T-helper 1 cell treated with Interleukin-12 subunit alpha and Interleukin-12 subunit beta and Interleukin-4 antibody, amounts not matched to agents 30 μg/mL and 1 μg/mL, for 36 hours (primary cell): ENCODE measurements around the gene SNX20.
A peak's percentile ranks its signal among the peaks of the same experiment; 100 is the strongest.

Source experiments
- H3K27ac Mint-ChIP-seq: one replicate; pipeline ENCODE4 v1.8.0; 2021; ENCODE audit warnings: mild to moderate bottlenecking, mixed read lengths
- H3K27me3 Mint-ChIP-seq: one replicate; pipeline ENCODE4 v1.8.0; 2021; ENCODE audit warnings: low read depth, mixed read lengths
- H3K36me3 Mint-ChIP-seq: one replicate; pipeline ENCODE4 v1.8.0; 2021; ENCODE audit warnings: low read depth, mixed read lengths
- H3K4me1 Mint-ChIP-seq: one replicate; pipeline ENCODE4 v1.8.0; 2021; ENCODE audit warnings: low read depth, mixed read lengths
- H3K4me3 Mint-ChIP-seq: one replicate; pipeline ENCODE4 v1.8.0; 2021; ENCODE audit warnings: mild to moderate bottlenecking, moderate library complexity, mixed read lengths
- H3K9me3 Mint-ChIP-seq: one replicate; pipeline ENCODE4 v1.8.0; 2021; ENCODE audit warnings: mixed read lengths

SNX20 gene

GRCh38 chr16:50667497-50668367, 13.4 kb downstream of the SNX20 start:
- Mint-ChIP-seq H3K27ac (peak overlapping the region; percentile 80), H3K4me1 (peaks cover 40% of the 10 kb centered on the region), H3K9me3 (peaks cover 20% of the 10 kb centered on the region), H3K4me3 (peak overlapping the region; percentile 64), H3K27me3 (no peaks in the 10 kb centered on the region), H3K36me3 (peaks cover 49% of the 10 kb centered on the region)

- Mint-ChIP-seq H3K4me3 (peak overlapping the region; percentile 64), H3K4me1 (peaks cover 40% of the 10 kb centered on the region)
These were observed 14.2 kb downstream of the SNX20 start for GRCh38 chr16:50666658-50667496.

GRCh38 chr16:50665128-50665878, 15.8 kb downstream of the SNX20 start:
- Mint-ChIP-seq H3K36me3 (peaks cover 34% of the 10 kb centered on the region), H3K4me3 (peak overlapping the region; percentile 51), H3K4me1 (peaks cover 35% of the 10 kb centered on the region)

More at GRCh38 chr16:50666658-50667496, 14.2 kb downstream of the SNX20 start:
- Mint-ChIP-seq H3K27me3 (no peaks in the 10 kb centered on the region), H3K36me3 (peaks cover 47% of the 10 kb centered on the region), H3K9me3 (peaks cover 19% of the 10 kb centered on the region), H3K27ac (peak overlapping the region; percentile 80)

GRCh38 chr16:50664270-50664669, 16.8 kb downstream of the SNX20 start:
- peaks cover 30% of the 10 kb centered on the region for H3K36me3 Mint-ChIP-seq
- H3K27ac Mint-ChIP-seq = no peak overlapping the region
- H3K9me3 Mint-ChIP-seq = peaks cover 13% of the 10 kb centered on the region
- peaks cover 35% of the 10 kb centered on the region for H3K4me1 Mint-ChIP-seq
- H3K27me3 Mint-ChIP-seq = no peaks in the 10 kb centered on the region
- no peak overlapping the region for H3K4me3 Mint-ChIP-seq

More at GRCh38 chr16:50665128-50665878, 15.8 kb downstream of the SNX20 start:
- Mint-ChIP-seq H3K9me3 (peaks cover 13% of the 10 kb centered on the region), H3K27ac (peak overlapping the region; percentile 74), H3K27me3 (no peaks in the 10 kb centered on the region)

- peaks cover 22% of the 10 kb centered on the region for H3K4me1 Mint-ChIP-seq
- H3K36me3 Mint-ChIP-seq = peaks cover 20% of the 10 kb centered on the region
- no peaks in the 10 kb centered on the region for H3K27me3 Mint-ChIP-seq
- H3K4me3 Mint-ChIP-seq = no peak overlapping the region
- no peak overlapping the region for H3K27ac Mint-ChIP-seq
- H3K9me3 Mint-ChIP-seq = peaks cover 13% of the 10 kb centered on the region
These were observed 18.7 kb downstream of the SNX20 start for GRCh38 chr16:50662306-50662940.

- peaks cover 4% of the 10 kb centered on the region for H3K4me1 Mint-ChIP-seq
These were observed 21.3 kb downstream of the SNX20 start for GRCh38 chr16:50659806-50660205.

GRCh38 chr16:50657241-50657640, 23.9 kb downstream of the SNX20 start:
- no peaks in the 10 kb centered on the region for H3K27me3 Mint-ChIP-seq

More at GRCh38 chr16:50659806-50660205, 21.3 kb downstream of the SNX20 start:
- Mint-ChIP-seq H3K27me3 (no peaks in the 10 kb centered on the region), H3K4me3 (no peak overlapping the region), H3K36me3 (peaks cover 14% of the 10 kb centered on the region), H3K9me3 (peaks cover 12% of the 10 kb centered on the region), H3K27ac (peak overlapping the region; percentile 41)

GRCh38 chr16:50655558-50656055, 25.5 kb downstream of the SNX20 start:
- no peaks in the 10 kb centered on the region for H3K27me3 Mint-ChIP-seq
- H3K4me3 Mint-ChIP-seq = no peak overlapping the region
- no peak overlapping the region for H3K27ac Mint-ChIP-seq
- peaks cover 2% of the 10 kb centered on the region for H3K4me1 Mint-ChIP-seq
- H3K36me3 Mint-ChIP-seq = no peaks in the 10 kb centered on the region
- no peaks in the 10 kb centered on the region for H3K9me3 Mint-ChIP-seq

More at GRCh38 chr16:50657241-50657640, 23.9 kb downstream of the SNX20 start:
- Mint-ChIP-seq H3K4me1 (peaks cover 2% of the 10 kb centered on the region), H3K27ac (no peak overlapping the region), H3K4me3 (no peak overlapping the region), H3K9me3 (peaks cover 3% of the 10 kb centered on the region), H3K36me3 (peaks cover 4% of the 10 kb centered on the region)

- H3K27me3 Mint-ChIP-seq = no peaks in the 10 kb centered on the region
- no peaks in the 10 kb centered on the region for H3K4me1 Mint-ChIP-seq
- H3K4me3 Mint-ChIP-seq = no peak overlapping the region
- H3K27ac Mint-ChIP-seq = no peak overlapping the region
- H3K36me3 Mint-ChIP-seq = no peaks in the 10 kb centered on the region
- H3K9me3 Mint-ChIP-seq = no peaks in the 10 kb centered on the region
These were observed 27.2 kb downstream of the SNX20 start for GRCh38 chr16:50653633-50654519.

GRCh38 chr16:50652836-50653425, 28.2 kb downstream of the SNX20 start:
- H3K36me3 Mint-ChIP-seq = no peaks in the 10 kb centered on the region
- no peaks in the 10 kb centered on the region for H3K9me3 Mint-ChIP-seq
- H3K27ac Mint-ChIP-seq = no peak overlapping the region
- H3K27me3 Mint-ChIP-seq = no peaks in the 10 kb centered on the region
- no peaks in the 10 kb centered on the region for H3K4me1 Mint-ChIP-seq
- H3K4me3 Mint-ChIP-seq = no peak overlapping the region

- Mint-ChIP-seq H3K9me3 (no peaks in the 10 kb centered on the region), H3K27ac (no peak overlapping the region), H3K4me1 (no peaks in the 10 kb centered on the region), H3K4me3 (no peak overlapping the region), H3K36me3 (no peaks in the 10 kb centered on the region), H3K27me3 (no peaks in the 10 kb centered on the region)
These were observed 29.2 kb downstream of the SNX20 start for GRCh38 chr16:50651835-50652438.

- H3K27ac Mint-ChIP-seq = no peak overlapping the region
- H3K4me3 Mint-ChIP-seq = no peak overlapping the region
- peaks cover 4% of the 10 kb centered on the region for H3K4me1 Mint-ChIP-seq
- H3K27me3 Mint-ChIP-seq = peaks cover 4% of the 10 kb centered on the region
- no peaks in the 10 kb centered on the region for H3K36me3 Mint-ChIP-seq
- H3K9me3 Mint-ChIP-seq = no peaks in the 10 kb centered on the region
These were observed 34.8 kb downstream of the SNX20 start for GRCh38 chr16:50646345-50646744.
